Trophoblast cell (in vitro differentiated cells and primary cell): ENCODE measurements around the gene CHIC2.
A peak's percentile ranks its signal among the peaks of the same experiment; 100 is the strongest.

Experiments used
- DNase-seq, 2 donors: peaks; one replicate each; pipeline ENCODE4 v3.0.0-alpha.2; 2016
- H2AFZ ChIP-seq: 2 replicates; pipeline ENCODE4 v1.6.1; 2013; ENCODE audit warnings: low read length, moderate library complexity, mild to moderate bottlenecking; ENCODE audit not compliant: insufficient read depth, poor library complexity
- H2AK5ac ChIP-seq: 2 replicates; pipeline ENCODE4 v1.6.1; 2013; ENCODE audit warnings: mild to moderate bottlenecking, low read length
- H2BK120ac ChIP-seq: 2 replicates; pipeline ENCODE4 v1.6.1; 2013; ENCODE audit warnings: low read length, mild to moderate bottlenecking, moderate library complexity; ENCODE audit not compliant: insufficient read depth, poor library complexity
- H2BK12ac ChIP-seq: 2 replicates; pipeline ENCODE4 v1.6.1; 2013; ENCODE audit warnings: mild to moderate bottlenecking, low read length, moderate library complexity
- H2BK5ac ChIP-seq: 2 replicates; pipeline ENCODE4 v1.6.1; 2013; ENCODE audit warnings: low read length, low read depth, moderate library complexity, mild to moderate bottlenecking; ENCODE audit not compliant: poor library complexity
- H3K14ac ChIP-seq: 2 replicates; pipeline ENCODE4 v1.6.1; 2013; ENCODE audit warnings: mild to moderate bottlenecking, low read length
- H3K18ac ChIP-seq: 2 replicates; pipeline ENCODE4 v1.6.1; 2013; ENCODE audit warnings: mild to moderate bottlenecking, low read length
- H3K23ac ChIP-seq: 2 replicates; pipeline ENCODE4 v1.6.1; 2013; ENCODE audit warnings: low read length
- H3K27ac ChIP-seq: 2 replicates; pipeline ENCODE4 v1.5.1; 2013; ENCODE audit warnings: low read depth, mild to moderate bottlenecking, inconsistent platforms, low read length, moderate library complexity
- H3K27me3 ChIP-seq: 2 replicates; pipeline ENCODE4 v1.6.1; 2013; ENCODE audit warnings: inconsistent platforms, mild to moderate bottlenecking, low read length, moderate library complexity; ENCODE audit not compliant: insufficient read depth
- H3K36me3 ChIP-seq, 2 experiments: 1 replicate in 1 of 2; 2 replicates in 1 of 2; pipeline ENCODE4 v1.6.1; 2013; ENCODE audit warnings: low read length in 2 of 2, mild to moderate bottlenecking in 2 of 2, moderate library complexity in 1 of 2; ENCODE audit not compliant: insufficient read depth in 2 of 2, control insufficient read depth in 1 of 2
- H3K4ac ChIP-seq: 2 replicates; pipeline ENCODE4 v1.6.1; 2013; ENCODE audit warnings: low read depth, mild to moderate bottlenecking, low read length, moderate library complexity
- H3K4me1 ChIP-seq, 2 experiments: 1 replicate in 1 of 2; 2 replicates in 1 of 2; pipeline ENCODE4 v1.6.1; 2013; ENCODE audit warnings: low read length in 2 of 2, mild to moderate bottlenecking in 2 of 2, moderate library complexity in 1 of 2; ENCODE audit not compliant: insufficient read depth in 2 of 2, control insufficient read depth in 1 of 2
- H3K4me2 ChIP-seq: 2 replicates; pipeline ENCODE4 v1.6.1; 2013; ENCODE audit warnings: inconsistent platforms, mild to moderate bottlenecking, low read length, moderate library complexity
- H3K4me3 ChIP-seq: 2 replicates; pipeline ENCODE4 v1.5.1; 2013; ENCODE audit warnings: mild to moderate bottlenecking, low read depth, low read length, inconsistent platforms
- H3K79me1 ChIP-seq: one replicate; pipeline ENCODE4 v1.6.1; 2013; ENCODE audit warnings: low read length
- H3K79me2 ChIP-seq: 2 replicates; pipeline ENCODE4 v1.6.1; 2013; ENCODE audit warnings: low read length, mild to moderate bottlenecking; ENCODE audit not compliant: control insufficient read depth, insufficient read depth, poor library complexity
- H3K9ac ChIP-seq: 2 replicates; pipeline ENCODE4 v1.6.1; 2013; ENCODE audit warnings: mild to moderate bottlenecking, low read length
- H3K9me3 ChIP-seq: 2 replicates; pipeline ENCODE4 v1.6.1; 2013; ENCODE audit warnings: low read depth, mild to moderate bottlenecking, control low read depth, inconsistent platforms, low read length; ENCODE audit not compliant: insufficient read depth
- H4K12ac ChIP-seq: 2 replicates; pipeline ENCODE4 v1.6.1; 2013; ENCODE audit warnings: low read depth, mild to moderate bottlenecking, low read length, moderate library complexity
- H4K8ac ChIP-seq: 2 replicates; pipeline ENCODE4 v1.6.1; 2013; ENCODE audit warnings: low read depth, mild to moderate bottlenecking, low read length, moderate library complexity
- H4K91ac ChIP-seq: one replicate; pipeline ENCODE4 v1.6.1; 2013; ENCODE audit warnings: low read depth, mild to moderate bottlenecking, low read length, moderate library complexity
- WGBS: extraction: QIAGEN DNeasy Blood & Tissue Kit; methylation state at CpG from one replicate; pipeline ENCODE4 v1.1.7; 2013; ENCODE audit warnings: missing lambda C conversion rate; ENCODE audit not compliant: insufficient read length, insufficient coverage; ENCODE audit errors: extremely low coverage; 5-methylcytosine and 5-hydroxymethylcytosine counted together

CHIC2 gene

DNA sequence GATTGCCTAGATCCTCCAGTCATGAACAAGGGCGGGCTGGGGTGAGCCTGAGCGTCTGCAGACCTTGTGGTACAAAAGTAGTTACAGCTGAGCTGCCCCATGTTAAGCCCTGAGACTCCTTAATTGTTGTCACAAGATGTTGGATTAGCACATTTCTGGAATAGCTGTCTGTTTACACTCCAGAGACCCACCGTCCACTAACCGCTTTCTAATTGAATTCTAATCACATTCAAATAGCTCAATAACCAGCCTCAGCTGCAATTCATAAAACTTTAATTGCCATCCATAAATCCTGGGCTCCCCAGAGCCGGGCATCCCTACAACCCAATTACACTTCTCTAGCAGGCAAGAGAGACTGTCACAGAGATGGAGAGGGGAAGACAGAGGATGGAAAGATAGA, 34.0 kb upstream of the CHIC2 start:
- H3K79me2 ChIP-seq, result no peaks in the 10 kb centered on the region
- no peak overlapping the region for H2BK12ac ChIP-seq
- WGBS, result no CpG with 5 or more reads among the region's 5 CpGs

DNA sequence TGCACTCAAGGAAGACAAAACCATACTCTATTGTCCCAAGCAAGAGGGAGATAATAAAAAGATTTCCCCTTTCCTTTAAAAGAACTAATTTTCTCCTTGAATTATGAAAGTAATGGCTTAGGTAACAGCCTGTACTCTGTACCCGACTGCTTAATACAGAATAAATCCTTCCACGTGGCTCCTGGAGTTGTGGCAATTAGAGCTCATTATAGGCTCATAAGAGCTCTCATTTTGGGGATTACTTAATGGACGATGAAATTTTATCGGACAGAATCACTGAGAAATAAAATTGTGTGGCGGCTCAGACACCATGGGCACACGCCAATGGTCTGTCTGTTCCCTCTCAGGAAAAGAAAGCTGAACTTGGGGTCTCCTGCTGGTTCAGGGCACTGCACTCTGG, 32.7 kb upstream of the CHIC2 start:
- Histone ChIP-seq H3K4me2 (no peak overlapping the region), H3K14ac (no peak overlapping the region), H2AFZ (no peak overlapping the region), H4K8ac (no peak overlapping the region), H4K91ac (no peak overlapping the region), H3K23ac (no peak overlapping the region), H3K4me1 (peaks cover 7 to 15% of the 10 kb centered on the region in 2 experiments), H3K9me3 (no peaks in the 10 kb centered on the region), H3K9ac (no peak overlapping the region), H4K12ac (no peak overlapping the region), H2AK5ac (no peak overlapping the region), H3K79me2 (no peaks in the 10 kb centered on the region), H3K4me3 (no peak overlapping the region), H3K18ac (no peak overlapping the region), H3K4ac (no peak overlapping the region), H3K79me1 (peaks cover 3% of the 10 kb centered on the region), H3K27ac (no peak overlapping the region), H2BK12ac (no peak overlapping the region), H2BK5ac (no peak overlapping the region), H3K27me3 (peaks cover 87% of the 10 kb centered on the region), H2BK120ac (no peak overlapping the region), H3K36me3 (no peaks in the 10 kb centered on the region)
- WGBS, result no CpG with 5 or more reads among the region's 6 CpGs
- DNase-seq, result no peak

More for the DNA sequence above, 34.0 kb upstream of the CHIC2 start:
- DNase-seq, result no peak
- Histone ChIP-seq H4K12ac (no peak overlapping the region), H3K14ac (no peak overlapping the region), H3K36me3 (no peaks in the 10 kb centered on the region), H3K4ac (no peak overlapping the region), H2BK120ac (no peak overlapping the region), H3K18ac (no peak overlapping the region), H3K9ac (no peak overlapping the region), H3K4me3 (no peak overlapping the region), H3K79me1 (peaks cover 4% of the 10 kb centered on the region), H3K9me3 (no peaks in the 10 kb centered on the region), H3K23ac (no peak overlapping the region), H4K91ac (no peak overlapping the region), H4K8ac (no peak overlapping the region), H3K27me3 (peaks cover 81% of the 10 kb centered on the region), H2BK5ac (no peak overlapping the region), H3K27ac (no peak overlapping the region), H3K4me2 (no peak overlapping the region), H2AFZ (no peak overlapping the region), H3K4me1 (peaks cover 9 to 14% of the 10 kb centered on the region in 2 experiments), H2AK5ac (no peak overlapping the region)

DNA sequence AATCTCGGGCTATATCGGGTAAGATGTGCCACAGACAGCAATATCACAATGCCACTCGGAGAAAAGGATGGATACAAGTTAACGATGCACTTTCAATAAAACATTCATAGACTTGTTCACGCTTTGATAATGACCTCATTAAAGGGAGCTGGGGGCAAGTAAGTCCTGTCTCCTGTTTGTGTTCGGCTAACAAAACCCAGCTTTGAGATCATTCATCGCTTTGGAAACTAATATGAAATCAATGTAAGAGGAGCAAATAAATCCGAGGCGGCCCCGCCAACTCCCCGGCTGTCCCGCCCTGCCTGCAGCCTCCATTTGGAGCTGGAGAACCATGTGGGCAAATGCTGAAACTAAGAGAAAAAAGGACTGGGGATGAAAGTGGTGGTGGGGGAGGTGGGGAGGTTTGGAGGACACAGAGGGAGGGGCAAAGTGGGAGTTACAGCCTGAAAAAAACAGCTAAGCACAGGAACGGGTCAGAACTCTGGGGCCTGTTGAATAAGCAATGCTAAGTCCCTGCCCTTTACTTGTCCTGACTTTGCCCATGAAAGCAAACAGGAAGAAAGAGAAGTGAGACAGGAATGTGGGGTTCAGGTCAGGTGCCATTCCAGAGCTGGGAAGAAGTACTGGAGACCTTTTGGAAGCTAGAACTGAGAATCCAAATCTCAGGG, 32.0 kb upstream of the CHIC2 start:
- Histone ChIP-seq H3K36me3 (no peaks in the 10 kb centered on the region), H3K9ac (no peak overlapping the region), H3K4ac (no peak overlapping the region), H4K8ac (no peak overlapping the region), H2AFZ (no peak overlapping the region), H2AK5ac (no peak overlapping the region), H3K4me3 (no peak overlapping the region), H3K4me1 (peaks cover 11% of the 10 kb centered on the region in 2 experiments), H3K27me3 (peaks cover 83% of the 10 kb centered on the region), H4K12ac (no peak overlapping the region), H2BK120ac (no peak overlapping the region), H2BK5ac (no peak overlapping the region), H3K4me2 (no peak overlapping the region), H3K23ac (no peak overlapping the region), H3K18ac (no peak overlapping the region), H3K79me1 (peaks cover 9% of the 10 kb centered on the region), H4K91ac (no peak overlapping the region), H3K14ac (no peak overlapping the region), H3K79me2 (no peaks in the 10 kb centered on the region), H2BK12ac (no peak overlapping the region), H3K9me3 (no peaks in the 10 kb centered on the region), H3K27ac (no peak overlapping the region)
- DNase-seq, result no peak
- no CpG with 5 or more reads among the region's 13 CpGs for WGBS

DNA sequence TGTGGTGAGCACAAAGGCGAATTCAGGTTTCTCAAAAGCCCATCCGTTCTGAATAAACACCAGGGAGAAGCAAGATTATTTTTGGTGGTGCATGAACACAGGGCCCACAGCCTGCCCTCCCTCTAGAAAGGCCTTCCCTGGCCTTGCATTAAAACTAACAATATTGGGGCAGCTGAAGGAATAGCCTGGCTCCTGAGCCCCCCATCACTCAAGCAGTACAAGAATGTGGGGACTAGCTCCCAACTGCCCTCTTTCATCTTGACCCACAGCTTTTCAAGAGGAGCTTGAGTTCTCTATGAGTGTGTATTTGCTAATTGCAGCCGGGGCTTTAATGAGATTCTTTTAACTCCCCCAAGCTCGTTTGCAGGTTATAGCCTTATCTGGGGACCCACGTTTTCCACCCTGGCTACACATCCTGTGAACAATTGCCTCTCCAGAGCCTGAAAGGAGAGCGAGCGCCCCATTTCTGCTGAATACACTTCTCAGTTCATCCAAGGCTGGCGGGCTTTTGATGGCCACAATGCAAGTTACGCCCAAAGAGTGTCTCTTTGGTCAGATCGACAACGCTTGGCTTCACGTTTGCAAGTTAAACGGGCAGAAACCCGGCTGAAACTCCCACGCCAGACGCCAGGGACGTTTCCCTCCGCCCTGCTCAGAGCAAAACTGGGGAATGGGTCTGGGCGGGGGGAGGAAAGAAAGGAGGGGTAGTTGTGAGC, 30.9 kb upstream of the CHIC2 start:
- Histone ChIP-seq H2BK120ac (no peak overlapping the region), H3K79me1 (peaks cover 9% of the 10 kb centered on the region), H4K12ac (no peak overlapping the region), H3K14ac (no peak overlapping the region), H3K4ac (no peak overlapping the region), H2AK5ac (no peak overlapping the region), H3K18ac (no peak overlapping the region), H4K8ac (no peak overlapping the region), H3K4me2 (no peak overlapping the region), H3K23ac (no peak overlapping the region), H3K36me3 (no peaks in the 10 kb centered on the region), H3K9ac (no peak overlapping the region), H3K27ac (no peak overlapping the region), H3K9me3 (no peaks in the 10 kb centered on the region), H2BK12ac (peak overlapping the region; percentile 32), H3K4me3 (no peak overlapping the region), H3K27me3 (peaks cover 71% of the 10 kb centered on the region), H2BK5ac (no peak overlapping the region), H3K79me2 (no peaks in the 10 kb centered on the region), H3K4me1 (peaks cover 8 to 12% of the 10 kb centered on the region in 2 experiments), H4K91ac (no peak overlapping the region), H2AFZ (no peak overlapping the region)
- DNase-seq, result no peak
- WGBS, result no CpG with 5 or more reads among the region's 19 CpGs
